ENCODE data around the gene GSTM5.
"Not testable (repeated sequence)": the region's sequence is repeated elsewhere in the genome, so short reads cannot be mapped to it uniquely, and the experiment has no call there.

The GSTM5 gene

DNA sequence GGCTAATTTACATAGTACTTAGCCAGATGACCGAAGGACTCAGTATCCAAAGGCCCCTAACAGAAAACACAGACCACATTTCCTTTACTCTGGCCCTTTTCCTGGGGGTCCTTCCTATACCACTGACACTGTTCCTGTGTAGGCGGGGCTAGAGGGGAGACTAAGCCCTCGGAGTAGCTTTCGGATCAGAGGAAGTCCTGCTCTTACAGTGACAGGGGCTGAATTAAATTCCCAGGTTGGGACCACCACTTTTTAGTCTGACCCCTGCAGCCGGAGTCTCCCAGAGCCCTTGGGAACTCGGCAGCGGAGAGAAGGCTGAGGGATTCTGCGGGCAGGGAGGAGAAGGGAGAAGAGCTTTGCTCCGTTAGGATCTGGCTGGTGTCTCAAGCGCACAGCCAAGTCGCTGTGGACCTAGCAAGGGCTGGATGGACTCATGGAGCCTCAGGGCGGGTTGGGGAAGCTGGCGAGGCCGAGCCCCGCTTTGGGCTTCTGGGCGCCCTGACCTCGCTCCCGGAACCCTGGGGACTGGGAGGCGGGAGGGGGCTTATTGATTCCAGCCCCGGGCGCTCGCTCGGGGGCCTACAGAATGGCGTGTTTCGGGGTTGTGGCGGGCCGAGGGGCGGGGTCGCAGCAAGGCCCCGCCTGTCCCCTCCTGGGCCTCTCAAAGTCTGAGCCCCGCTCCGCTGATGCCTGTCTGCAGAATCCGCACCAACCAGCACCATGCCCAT is at the start of gene GSTM5:
GSTM5 (plus strand) TSS at position 659 of the 728 bp plus-strand sequence; CDS start at position 721, 62 bp downstream.
- not testable (repeated sequence) for H3K27ac ChIP-seq (ENCODE audit: low read depth, low read length); H3K79me2 ChIP-seq (ENCODE audit: control insufficient read depth, insufficient read depth, low read length, unreplicated experiment); H3K4me1 ChIP-seq (ENCODE audit: control insufficient read depth, insufficient read depth, low read length, unreplicated experiment); H3K4me3 ChIP-seq (ENCODE audit: low read depth, low read length); H3K36me3 ChIP-seq (ENCODE audit: insufficient read depth, low read length); H2AFZ ChIP-seq (ENCODE audit: low read length, unreplicated experiment); H3K27me3 ChIP-seq (ENCODE audit: insufficient read depth, low read length)

- no peak overlapping the region for H3K27ac ChIP-seq (ENCODE audit: low read depth, low read length)
- no peaks in the 10 kb centered on the region for H3K79me2 ChIP-seq (ENCODE audit: control insufficient read depth, insufficient read depth, low read length, unreplicated experiment)
- H2AFZ ChIP-seq (ENCODE audit: low read length, unreplicated experiment) = no peak overlapping the region
- peaks cover 9% of the 10 kb centered on the region for H3K4me1 ChIP-seq (ENCODE audit: control insufficient read depth, insufficient read depth, low read length, unreplicated experiment)
- no peak overlapping the region for H3K4me3 ChIP-seq (ENCODE audit: low read depth, low read length)
- no peaks in the 10 kb centered on the region for H3K36me3 ChIP-seq (ENCODE audit: insufficient read depth, low read length)
- H3K27me3 ChIP-seq (ENCODE audit: insufficient read depth, low read length) = no peaks in the 10 kb centered on the region
Measured at GRCh38 chr1:109664671-109665070, 47.4 kb upstream of the GSTM5 start.

DNA sequence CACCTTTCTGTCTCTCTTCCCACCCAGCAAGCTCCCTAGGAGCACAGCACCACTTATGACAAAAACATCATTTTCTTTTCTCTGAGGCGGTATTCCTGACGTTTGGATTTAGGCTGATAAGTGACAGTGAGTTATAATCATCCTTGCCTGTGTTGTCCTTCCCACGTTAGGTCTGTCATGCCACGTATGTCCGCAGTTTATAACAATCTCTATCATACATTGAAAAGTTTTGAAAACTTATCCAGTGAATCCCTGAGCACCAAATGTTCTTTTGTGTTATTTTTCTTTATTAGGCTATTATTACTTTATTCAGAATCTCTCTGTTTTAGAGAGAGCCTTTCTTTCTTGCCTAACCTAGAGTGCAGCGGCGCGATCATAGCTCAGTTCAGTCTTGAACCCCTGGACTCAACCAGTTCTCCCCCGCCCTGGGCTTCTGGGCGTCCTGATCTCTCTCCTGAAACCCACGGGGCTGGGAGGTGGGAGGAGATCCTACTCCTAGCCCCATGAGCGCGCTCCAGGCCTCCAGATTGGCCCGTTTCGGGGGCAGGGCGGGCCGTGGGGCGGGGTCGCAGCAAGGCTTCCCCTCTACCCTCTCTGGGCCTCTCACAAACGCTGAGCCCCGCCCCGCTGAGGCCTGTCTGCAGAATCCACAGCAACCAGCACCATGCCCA is 44.5 kb upstream of the GSTM5 start, which contains the start of gene GSTM2:
GSTM2 (plus strand) TSS at position 606 of the 671 bp plus-strand sequence; CDS start at position 665, 59 bp downstream.
- Histone ChIP-seq H3K27ac (ENCODE audit: low read depth, low read length) (no peak within 1 kb of the TSS), H3K36me3 (ENCODE audit: insufficient read depth, low read length) (no peaks in the 10 kb centered on the region), H3K4me1 (ENCODE audit: control insufficient read depth, insufficient read depth, low read length, unreplicated experiment) (peaks cover 9% of the 10 kb centered on the region), H3K79me2 (ENCODE audit: control insufficient read depth, insufficient read depth, low read length, unreplicated experiment) (no peaks in the 10 kb centered on the region), H3K4me3 (ENCODE audit: low read depth, low read length) (peak within 1 kb of the TSS; percentile 77), H3K27me3 (ENCODE audit: insufficient read depth, low read length) (no peaks in the 10 kb centered on the region), H2AFZ (ENCODE audit: low read length, unreplicated experiment) (peak within 1 kb of the TSS; percentile 82)

GRCh38 chr1:109668123-109668775 is 43.8 kb upstream of the GSTM5 start:
- Histone ChIP-seq H3K36me3 (ENCODE audit: insufficient read depth, low read length) (no peaks in the 10 kb centered on the region), H2AFZ (ENCODE audit: low read length, unreplicated experiment) (peak overlapping the region; percentile 82), H3K4me3 (ENCODE audit: low read depth, low read length) (peak overlapping the region; percentile 77), H3K27me3 (ENCODE audit: insufficient read depth, low read length) (no peaks in the 10 kb centered on the region), H3K79me2 (ENCODE audit: control insufficient read depth, insufficient read depth, low read length, unreplicated experiment) (no peaks in the 10 kb centered on the region), H3K4me1 (ENCODE audit: control insufficient read depth, insufficient read depth, low read length, unreplicated experiment) (peaks cover 9% of the 10 kb centered on the region), H3K27ac (ENCODE audit: low read depth, low read length) (no peak overlapping the region)

- no peak overlapping the region for H3K4me3 ChIP-seq (ENCODE audit: low read depth, low read length)
- no peaks in the 10 kb centered on the region for H3K79me2 ChIP-seq (ENCODE audit: control insufficient read depth, insufficient read depth, low read length, unreplicated experiment)
- no peaks in the 10 kb centered on the region for H3K27me3 ChIP-seq (ENCODE audit: insufficient read depth, low read length)
- H3K4me1 ChIP-seq (ENCODE audit: control insufficient read depth, insufficient read depth, low read length, unreplicated experiment) = peaks cover 4% of the 10 kb centered on the region
- no peak overlapping the region for H2AFZ ChIP-seq (ENCODE audit: low read length, unreplicated experiment)
- no peaks in the 10 kb centered on the region for H3K36me3 ChIP-seq (ENCODE audit: insufficient read depth, low read length)
- H3K27ac ChIP-seq (ENCODE audit: low read depth, low read length) = no peak overlapping the region
Measured at GRCh38 chr1:109669246-109669948, 42.7 kb upstream of the GSTM5 start.

- H3K79me2 ChIP-seq (ENCODE audit: control insufficient read depth, insufficient read depth, low read length, unreplicated experiment); H3K27me3 ChIP-seq (ENCODE audit: insufficient read depth, low read length); H3K4me3 ChIP-seq (ENCODE audit: low read depth, low read length); H3K36me3 ChIP-seq (ENCODE audit: insufficient read depth, low read length); H3K27ac ChIP-seq (ENCODE audit: low read depth, low read length); H3K4me1 ChIP-seq (ENCODE audit: control insufficient read depth, insufficient read depth, low read length, unreplicated experiment); H2AFZ ChIP-seq (ENCODE audit: low read length, unreplicated experiment): not testable (repeated sequence)
Measured at GRCh38 chr1:109669949-109670302, 42.1 kb upstream of the GSTM5 start.

- H3K4me3 ChIP-seq (ENCODE audit: low read depth, low read length) = no peak overlapping the region
Measured at GRCh38 chr1:109671067-109671466, 41.0 kb upstream of the GSTM5 start.

DNA sequence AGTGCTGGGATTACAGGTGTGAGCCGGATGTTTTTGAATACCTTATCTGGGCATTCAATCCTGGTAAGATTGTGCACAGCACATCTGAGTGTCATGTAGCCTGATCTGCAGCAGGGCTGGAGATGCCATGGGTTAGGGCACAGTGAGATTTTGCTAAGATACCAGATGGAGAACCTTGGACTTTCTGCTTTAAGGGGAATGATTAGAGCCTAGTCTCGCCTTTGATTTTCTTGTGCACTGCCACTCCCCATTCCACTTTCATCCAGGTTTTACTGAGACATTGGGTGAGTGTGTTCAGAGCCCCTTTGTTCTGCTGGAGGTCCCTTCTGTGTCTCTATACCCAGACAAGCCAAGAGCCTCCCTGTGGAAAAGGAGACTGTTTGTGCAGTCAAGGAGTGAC is 38.2 kb upstream of the GSTM5 start:
- not testable (repeated sequence) for H3K27ac ChIP-seq (ENCODE audit: low read depth, low read length); H3K27me3 ChIP-seq (ENCODE audit: insufficient read depth, low read length); H3K79me2 ChIP-seq (ENCODE audit: control insufficient read depth, insufficient read depth, low read length, unreplicated experiment); H3K4me3 ChIP-seq (ENCODE audit: low read depth, low read length); H2AFZ ChIP-seq (ENCODE audit: low read length, unreplicated experiment); H3K36me3 ChIP-seq (ENCODE audit: insufficient read depth, low read length); H3K4me1 ChIP-seq (ENCODE audit: control insufficient read depth, insufficient read depth, low read length, unreplicated experiment)

More at GRCh38 chr1:109671067-109671466, 41.0 kb upstream of the GSTM5 start:
- no peak overlapping the region for H2AFZ ChIP-seq (ENCODE audit: low read length, unreplicated experiment)
- H3K27ac ChIP-seq (ENCODE audit: low read depth, low read length) = no peak overlapping the region
- H3K27me3 ChIP-seq (ENCODE audit: insufficient read depth, low read length) = no peaks in the 10 kb centered on the region
- H3K36me3 ChIP-seq (ENCODE audit: insufficient read depth, low read length) = no peaks in the 10 kb centered on the region
- peaks cover 4% of the 10 kb centered on the region for H3K4me1 ChIP-seq (ENCODE audit: control insufficient read depth, insufficient read depth, low read length, unreplicated experiment)
- no peaks in the 10 kb centered on the region for H3K79me2 ChIP-seq (ENCODE audit: control insufficient read depth, insufficient read depth, low read length, unreplicated experiment)

DNA sequence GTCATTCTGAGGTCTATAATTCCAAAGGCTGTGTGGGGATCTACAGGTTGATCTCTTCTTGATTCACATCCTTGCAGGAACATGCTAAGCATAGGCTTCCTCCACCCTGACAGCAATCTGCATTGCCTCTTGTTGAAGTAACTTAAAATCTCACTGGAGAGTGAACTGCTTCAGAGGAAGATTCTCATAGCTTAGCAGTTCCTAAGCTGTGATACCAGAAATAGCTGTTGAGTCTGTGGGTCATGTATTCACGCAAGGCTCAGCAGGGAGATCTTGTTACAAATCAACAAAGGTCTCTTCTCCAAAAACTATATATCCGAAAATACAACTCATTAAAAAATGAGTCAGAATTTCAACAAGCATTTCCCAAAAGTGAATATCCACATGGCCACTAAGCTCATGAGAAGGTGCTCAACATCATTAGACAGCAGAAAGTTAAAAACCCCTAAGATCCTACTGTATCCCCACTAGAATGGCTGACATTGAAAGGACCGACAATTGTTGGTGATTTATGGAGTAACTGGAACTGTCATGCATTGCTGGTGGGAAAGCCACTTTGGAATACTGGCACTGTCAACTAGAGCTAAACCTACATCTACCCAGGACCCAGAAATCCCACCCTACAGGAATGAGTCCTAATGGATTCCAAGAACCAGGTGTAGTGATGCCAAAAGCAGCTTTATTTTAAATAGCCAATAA is 35.2 kb upstream of the GSTM5 start:
- not testable (repeated sequence) for H3K27me3 ChIP-seq (ENCODE audit: insufficient read depth, low read length); H2AFZ ChIP-seq (ENCODE audit: low read length, unreplicated experiment); H3K27ac ChIP-seq (ENCODE audit: low read depth, low read length); H3K4me3 ChIP-seq (ENCODE audit: low read depth, low read length); H3K36me3 ChIP-seq (ENCODE audit: insufficient read depth, low read length); H3K79me2 ChIP-seq (ENCODE audit: control insufficient read depth, insufficient read depth, low read length, unreplicated experiment); H3K4me1 ChIP-seq (ENCODE audit: control insufficient read depth, insufficient read depth, low read length, unreplicated experiment)

DNA sequence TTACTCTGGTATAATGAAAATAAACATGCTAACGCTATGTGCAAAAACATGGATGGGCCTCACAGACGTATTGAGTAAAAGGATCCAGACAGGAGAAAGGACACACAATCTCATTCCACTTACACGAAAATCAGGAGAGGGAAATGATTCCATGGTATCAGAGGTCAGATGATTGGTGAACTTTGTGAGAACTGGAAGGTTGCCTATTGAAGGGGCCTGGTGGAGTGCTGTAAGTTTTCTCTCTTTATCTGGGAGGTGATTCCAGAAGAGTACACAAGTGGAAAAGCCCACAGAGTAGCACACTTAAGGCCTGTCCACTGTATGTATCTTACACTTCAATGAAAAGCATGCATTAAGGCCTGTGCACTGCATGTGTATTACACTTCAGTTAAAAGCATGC is 34.6 kb upstream of the GSTM5 start:
- no peaks in the 10 kb centered on the region for H3K79me2 ChIP-seq (ENCODE audit: control insufficient read depth, insufficient read depth, low read length, unreplicated experiment)
- no peak overlapping the region for H3K4me3 ChIP-seq (ENCODE audit: low read depth, low read length)
- H2AFZ ChIP-seq (ENCODE audit: low read length, unreplicated experiment) = no peak overlapping the region
- H3K4me1 ChIP-seq (ENCODE audit: control insufficient read depth, insufficient read depth, low read length, unreplicated experiment) = no peaks in the 10 kb centered on the region
- H3K27me3 ChIP-seq (ENCODE audit: insufficient read depth, low read length) = no peaks in the 10 kb centered on the region
- H3K27ac ChIP-seq (ENCODE audit: low read depth, low read length) = no peak overlapping the region
- no peaks in the 10 kb centered on the region for H3K36me3 ChIP-seq (ENCODE audit: insufficient read depth, low read length)
